ENCODE data around the gene MAFG. TPM values are rescaled to one million over a fixed set of nuclear protein-coding genes. Genes with fewer than 3 reads are reported as not detected.

The MAFG gene
- total RNA-seq, 2 experiments from 2014 or later = 13.5 to 14.8 TPM

DNA sequence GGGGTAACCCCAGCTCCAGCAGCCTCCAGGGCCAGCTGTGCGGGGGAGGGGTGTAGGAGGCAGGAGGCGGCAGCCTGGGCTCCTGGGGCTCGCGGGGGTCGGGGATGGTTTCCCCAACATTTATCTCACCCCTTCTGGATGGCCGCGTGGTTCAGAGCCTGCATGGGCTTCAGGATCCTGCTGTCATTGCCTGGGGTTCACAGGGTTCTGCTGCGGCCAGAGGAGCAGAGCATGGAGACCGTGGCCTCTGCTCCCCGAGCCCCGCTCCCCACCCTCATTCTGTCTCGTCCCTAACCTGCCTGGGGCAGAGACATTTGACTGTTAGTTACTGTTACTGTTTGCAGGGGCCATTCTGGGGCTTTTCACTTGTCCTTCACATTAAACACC, 14.6 kb upstream of the MAFG start:
- CTCF ChIA-PET = no interaction called here

DNA sequence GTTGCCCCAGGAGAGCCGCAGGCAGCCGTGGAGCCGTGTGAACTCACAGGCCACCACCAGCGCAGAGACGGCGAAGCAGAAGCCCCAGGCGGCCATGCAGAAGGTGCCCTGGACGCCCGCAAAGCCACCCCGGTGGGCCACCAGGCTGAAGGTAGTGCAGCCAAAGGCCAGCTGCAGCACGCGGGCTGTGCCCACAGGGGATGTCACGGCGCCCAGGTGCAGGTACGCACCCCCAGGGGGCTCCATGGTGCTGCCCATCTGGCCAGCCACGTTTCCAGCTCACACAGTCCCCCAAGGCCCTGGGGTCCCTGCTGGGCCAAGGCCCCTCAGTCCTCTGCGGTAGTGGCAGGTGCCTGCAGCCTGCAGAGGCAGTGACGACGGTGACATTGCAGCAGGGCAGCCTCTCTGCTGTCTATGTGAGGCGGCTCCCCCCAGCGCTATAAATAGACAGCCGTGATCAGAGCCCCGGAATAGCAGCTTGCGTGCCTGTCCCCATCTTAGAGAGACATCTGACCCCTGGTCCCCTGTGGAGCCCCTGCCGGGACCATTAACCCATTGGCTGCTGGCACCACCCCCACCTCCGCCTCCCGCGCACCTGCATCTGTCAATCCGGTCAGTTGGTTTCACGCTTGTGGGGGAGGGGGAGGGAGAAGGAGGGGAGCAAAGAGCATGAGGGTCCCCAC, 14.1 kb upstream of the MAFG start:
- no peak overlapping the region for H3K4me3 Mint-ChIP-seq
- DNase-seq = no peak
- peaks cover under 1% of the 10 kb centered on the region for H3K36me3 Mint-ChIP-seq (ENCODE audit: low read depth)
- no peak overlapping the region for H3K27ac Mint-ChIP-seq
- CTCF ChIA-PET = no interaction called here
- no peaks in the 10 kb centered on the region for H3K9me3 Mint-ChIP-seq
- no peaks in the 10 kb centered on the region for H3K27me3 Mint-ChIP-seq (ENCODE audit: low read depth)
- peaks cover 5% of the 10 kb centered on the region for H3K4me1 Mint-ChIP-seq (ENCODE audit: low read depth)
- intact Hi-C loops (cut with micrococcal nuclease) = no loop called here

More for the DNA sequence above, 14.6 kb upstream of the MAFG start:
- no peak overlapping the region for H3K27ac Mint-ChIP-seq
- DNase-seq = no peak
- intact Hi-C loops (cut with micrococcal nuclease) = no loop called here
- H3K9me3 Mint-ChIP-seq = no peaks in the 10 kb centered on the region
- H3K4me3 Mint-ChIP-seq = no peak overlapping the region
- no peaks in the 10 kb centered on the region for H3K27me3 Mint-ChIP-seq (ENCODE audit: low read depth)
- H3K4me1 Mint-ChIP-seq (ENCODE audit: low read depth) = peaks cover 5% of the 10 kb centered on the region
- H3K36me3 Mint-ChIP-seq (ENCODE audit: low read depth) = no peaks in the 10 kb centered on the region

DNA sequence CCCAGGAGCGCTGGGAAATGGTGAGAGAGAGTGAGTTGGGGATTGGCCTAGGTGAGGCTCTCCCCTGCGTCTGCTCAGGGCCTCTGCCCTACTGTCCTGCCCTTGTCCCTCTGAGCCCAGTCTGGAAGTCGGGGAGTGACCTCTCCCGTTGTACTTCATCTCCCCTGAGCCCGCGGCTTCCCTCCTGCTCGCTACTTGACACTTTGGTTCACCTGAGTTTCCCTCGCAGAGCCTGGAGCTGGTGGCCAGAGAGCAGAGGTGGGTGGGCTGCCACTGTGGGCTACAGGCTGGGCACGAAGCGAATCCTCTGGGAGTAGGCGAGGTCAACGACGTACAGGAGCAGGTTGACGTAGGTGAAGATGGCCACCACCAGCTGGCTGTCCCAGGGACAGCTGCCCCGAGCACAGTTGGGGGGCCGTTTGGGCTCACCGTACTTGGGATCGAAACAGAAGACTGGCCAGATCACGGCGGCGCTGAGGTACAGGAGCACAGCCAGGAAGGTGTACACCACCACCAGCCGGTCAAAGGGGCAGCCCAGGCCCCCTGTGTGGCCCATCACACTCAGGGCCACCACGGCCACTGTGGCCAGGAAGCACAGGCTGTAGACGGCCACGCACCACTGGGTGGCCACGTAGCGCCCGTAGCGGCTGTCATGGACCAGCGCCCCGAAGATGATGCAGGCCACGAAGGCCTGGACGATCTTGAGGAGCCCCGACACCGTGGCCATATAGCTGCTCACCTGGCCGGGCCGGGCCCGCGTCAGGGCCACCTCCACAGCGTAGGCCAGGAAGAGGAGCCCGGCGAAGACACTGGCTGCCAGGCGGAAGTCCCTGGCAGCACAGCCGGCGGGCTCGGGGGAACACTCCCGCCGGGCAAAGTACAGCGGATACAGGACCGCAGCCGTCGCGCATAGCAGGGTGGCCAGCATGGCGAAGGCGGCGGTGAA, 13.3 kb upstream of the MAFG start:
- no peaks in the 10 kb centered on the region for H3K9me3 Mint-ChIP-seq
- H3K4me3 Mint-ChIP-seq = no peak overlapping the region
- H3K27ac Mint-ChIP-seq = no peak overlapping the region
- no peak for DNase-seq
- CTCF ChIA-PET = no interaction called here
- H3K4me1 Mint-ChIP-seq (ENCODE audit: low read depth) = peaks cover 8% of the 10 kb centered on the region
- intact Hi-C loops (cut with micrococcal nuclease) = no loop called here
- H3K27me3 Mint-ChIP-seq (ENCODE audit: low read depth) = no peaks in the 10 kb centered on the region
- peaks cover 5% of the 10 kb centered on the region for H3K36me3 Mint-ChIP-seq (ENCODE audit: low read depth)

DNA sequence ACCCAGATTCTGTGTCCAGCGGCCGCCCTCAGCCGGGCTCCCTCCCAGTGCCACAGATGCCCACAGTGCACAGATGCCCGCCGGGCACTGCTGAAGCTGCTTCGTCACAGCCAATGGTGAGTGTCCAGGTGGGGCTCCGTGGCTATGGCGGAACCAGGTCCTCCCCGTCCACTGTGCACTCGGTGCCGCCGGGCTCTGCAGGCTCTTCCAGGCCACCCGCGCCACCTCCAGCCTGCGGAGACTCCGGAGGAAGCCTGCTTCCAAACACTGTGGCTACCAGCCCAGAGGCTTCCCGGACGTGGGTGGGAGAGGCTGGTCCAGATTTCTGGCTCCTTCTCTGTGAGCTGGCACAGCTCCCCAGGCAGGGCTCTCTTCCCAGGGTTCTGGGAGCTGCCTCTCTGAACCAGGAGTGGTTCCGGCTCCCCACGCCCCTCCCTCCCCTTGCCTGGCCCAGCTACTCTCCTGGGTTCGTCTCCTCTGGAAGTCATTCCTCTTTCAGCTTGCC, 12.4 kb upstream of the MAFG start:
- Mint-ChIP-seq H3K9me3 (no peaks in the 10 kb centered on the region), H3K4me3 (no peak overlapping the region), H3K4me1 (ENCODE audit: low read depth) (peaks cover 14% of the 10 kb centered on the region), H3K27me3 (ENCODE audit: low read depth) (no peaks in the 10 kb centered on the region), H3K36me3 (ENCODE audit: low read depth) (peaks cover 8% of the 10 kb centered on the region), H3K27ac (no peak overlapping the region)
- intact Hi-C loops (cut with micrococcal nuclease) = no loop called here
- CTCF ChIA-PET = no interaction called here
- DNase-seq = no peak

DNA sequence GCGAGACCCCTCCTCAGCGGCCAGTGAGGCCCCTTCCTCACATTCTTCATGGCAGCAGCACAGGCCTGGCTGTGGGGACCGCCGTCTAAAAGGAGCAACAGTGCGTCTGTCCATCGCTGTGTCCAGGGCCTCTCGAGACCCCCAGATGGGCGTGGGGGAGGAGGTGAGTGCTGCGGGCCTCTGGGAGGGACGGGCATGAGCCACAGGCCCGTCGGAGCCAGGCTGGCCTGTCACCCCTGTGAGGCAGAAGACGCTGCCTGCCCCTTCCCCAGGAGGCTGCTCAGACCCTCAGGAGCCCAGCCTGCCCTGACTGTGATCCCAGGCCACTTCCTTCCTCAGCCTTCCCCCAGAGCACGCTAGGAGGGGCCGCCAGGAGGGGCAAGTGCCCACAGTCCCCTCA, 11.7 kb upstream of the MAFG start:
- no peaks in the 10 kb centered on the region for H3K27me3 Mint-ChIP-seq (ENCODE audit: low read depth)
- intact Hi-C loops (cut with micrococcal nuclease) = no loop called here
- peaks cover 8% of the 10 kb centered on the region for H3K36me3 Mint-ChIP-seq (ENCODE audit: low read depth)
- no peaks in the 10 kb centered on the region for H3K9me3 Mint-ChIP-seq
- H3K27ac Mint-ChIP-seq = no peak overlapping the region
- no peak overlapping the region for H3K4me3 Mint-ChIP-seq
- CTCF ChIA-PET = interaction anchor here (1.1 kb wide), 2 partner anchors 11 to 69 kb away, joined by 3 to 4 read pairs; no protein-coding TSS in a partner anchor
- H3K4me1 Mint-ChIP-seq (ENCODE audit: low read depth) = peaks cover 14% of the 10 kb centered on the region
- no peak for DNase-seq

DNA sequence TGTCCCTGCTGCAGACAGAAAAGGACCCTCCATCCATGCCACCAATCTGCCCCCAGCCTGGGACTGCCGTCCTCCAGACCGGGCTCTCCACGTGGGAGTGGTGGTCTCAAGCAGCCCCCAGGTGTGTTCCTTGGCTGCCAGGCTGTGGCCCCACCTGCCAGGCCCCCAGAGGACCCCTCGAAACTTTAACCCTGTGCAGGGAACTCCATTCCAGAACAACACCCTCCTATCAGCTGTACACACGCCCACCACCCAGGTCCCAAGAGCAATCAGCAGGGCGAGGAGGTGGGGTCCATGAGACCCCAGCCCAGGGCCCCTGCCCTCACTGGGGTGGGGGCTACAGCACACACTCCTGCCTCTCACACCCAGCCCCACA, 8.2 kb upstream of the MAFG start:
- CTCF ChIA-PET = interaction anchor here (1.0 kb wide), 1 partner anchor 10 kb away, joined by 3 read pairs; no protein-coding TSS in a partner anchor
- peak overlapping the region; percentile 85 for H3K4me3 Mint-ChIP-seq
- intact Hi-C loops (cut with micrococcal nuclease) = no loop called here
- H3K36me3 Mint-ChIP-seq (ENCODE audit: low read depth) = peaks cover 20% of the 10 kb centered on the region
- H3K27me3 Mint-ChIP-seq (ENCODE audit: low read depth) = no peaks in the 10 kb centered on the region
- H3K4me1 Mint-ChIP-seq (ENCODE audit: low read depth) = peaks cover 17% of the 10 kb centered on the region
- DNase-seq = no peak
- H3K27ac Mint-ChIP-seq = no peak overlapping the region
- no peaks in the 10 kb centered on the region for H3K9me3 Mint-ChIP-seq

DNA sequence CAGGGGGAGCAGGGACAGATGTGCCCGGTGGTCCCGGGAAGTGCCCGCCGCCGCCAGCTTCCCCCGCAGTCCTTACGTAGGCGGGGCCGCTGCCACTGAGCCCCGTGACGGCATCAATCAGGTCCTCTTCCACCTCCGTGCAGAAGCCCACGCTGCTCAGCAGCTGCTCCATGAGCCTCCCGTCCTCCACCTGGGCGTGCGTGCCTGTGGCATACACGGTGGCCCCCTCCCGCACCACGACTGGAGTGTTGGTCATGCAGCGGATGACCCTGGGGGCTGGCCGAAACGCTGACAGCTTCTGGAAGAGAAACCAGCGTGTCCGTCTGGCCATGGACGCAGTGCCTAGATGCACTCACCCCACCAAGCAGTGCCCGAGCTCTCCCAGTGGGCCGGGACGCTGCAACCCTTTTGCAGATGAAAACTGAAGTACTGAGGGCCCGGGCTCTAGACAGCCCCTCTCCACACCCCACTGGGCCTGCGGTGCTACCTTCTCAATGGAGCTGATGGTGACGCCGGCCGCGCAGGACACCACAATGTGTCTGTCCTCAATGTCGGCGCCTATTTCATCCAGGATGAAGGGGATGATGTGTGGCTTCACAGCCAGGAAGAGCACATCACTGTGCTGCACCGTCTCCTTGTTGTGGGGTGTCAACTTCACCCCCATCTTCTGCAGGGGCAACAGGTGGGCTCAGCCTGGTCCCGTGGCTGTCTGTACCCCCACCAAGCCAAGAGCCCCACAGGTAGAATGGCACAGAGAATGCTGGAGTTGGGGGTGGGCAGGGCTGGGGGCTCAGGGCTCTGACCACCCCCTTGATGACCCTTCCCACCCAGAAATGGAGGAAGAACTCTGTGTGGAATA, 7.5 kb upstream of the MAFG start:
- no peaks in the 10 kb centered on the region for H3K27me3 Mint-ChIP-seq (ENCODE audit: low read depth)
- no peaks in the 10 kb centered on the region for H3K9me3 Mint-ChIP-seq
- no peak for DNase-seq
- H3K4me3 Mint-ChIP-seq = peak overlapping the region; percentile 85
- no peak overlapping the region for H3K27ac Mint-ChIP-seq
- CTCF ChIA-PET = no interaction called here
- H3K36me3 Mint-ChIP-seq (ENCODE audit: low read depth) = peaks cover 20% of the 10 kb centered on the region
- intact Hi-C loops (cut with micrococcal nuclease) = no loop called here
- peaks cover 17% of the 10 kb centered on the region for H3K4me1 Mint-ChIP-seq (ENCODE audit: low read depth)

DNA sequence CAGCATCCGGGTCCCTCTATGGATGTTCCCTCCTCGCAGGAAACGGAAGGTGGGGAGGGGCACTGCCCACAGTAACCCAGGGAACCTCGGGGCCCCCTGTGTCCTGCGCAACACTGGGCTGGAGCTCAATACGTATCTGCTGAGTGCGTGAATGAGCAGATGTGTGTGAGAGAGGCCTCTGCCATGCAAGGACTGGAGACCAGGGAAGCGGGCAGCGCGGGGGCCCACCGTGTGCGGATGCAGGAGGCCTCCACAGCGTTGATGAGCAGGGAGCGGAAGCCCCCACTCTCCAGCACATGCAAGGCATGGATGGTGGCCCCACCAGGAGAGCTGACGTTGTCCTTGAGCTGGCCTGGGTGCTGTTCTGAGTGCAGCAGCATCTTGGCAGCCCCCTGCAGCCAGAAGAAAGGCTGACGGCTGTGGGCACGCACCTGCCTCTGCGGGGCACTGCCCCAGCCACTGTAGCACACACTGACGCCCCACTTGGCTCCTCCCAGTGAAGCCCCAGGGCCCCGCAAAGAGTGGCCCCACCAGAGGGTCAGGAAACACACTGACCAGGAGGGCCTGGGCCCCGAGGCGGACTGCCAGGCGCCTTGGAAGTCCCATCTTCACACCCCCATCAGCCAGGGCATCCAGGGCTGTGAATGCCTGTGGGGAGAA, 6.7 kb upstream of the MAFG start:
- H3K4me1 Mint-ChIP-seq (ENCODE audit: low read depth) = peaks cover 17% of the 10 kb centered on the region
- H3K27me3 Mint-ChIP-seq (ENCODE audit: low read depth) = peaks cover 2% of the 10 kb centered on the region
- DNase-seq = no peak
- intact Hi-C loops (cut with micrococcal nuclease) = no loop called here
- no peak overlapping the region for H3K27ac Mint-ChIP-seq
- no peaks in the 10 kb centered on the region for H3K9me3 Mint-ChIP-seq
- peak overlapping the region; percentile 32 for H3K4me3 Mint-ChIP-seq
- peaks cover 20% of the 10 kb centered on the region for H3K36me3 Mint-ChIP-seq (ENCODE audit: low read depth)
- CTCF ChIA-PET = no interaction called here

DNA sequence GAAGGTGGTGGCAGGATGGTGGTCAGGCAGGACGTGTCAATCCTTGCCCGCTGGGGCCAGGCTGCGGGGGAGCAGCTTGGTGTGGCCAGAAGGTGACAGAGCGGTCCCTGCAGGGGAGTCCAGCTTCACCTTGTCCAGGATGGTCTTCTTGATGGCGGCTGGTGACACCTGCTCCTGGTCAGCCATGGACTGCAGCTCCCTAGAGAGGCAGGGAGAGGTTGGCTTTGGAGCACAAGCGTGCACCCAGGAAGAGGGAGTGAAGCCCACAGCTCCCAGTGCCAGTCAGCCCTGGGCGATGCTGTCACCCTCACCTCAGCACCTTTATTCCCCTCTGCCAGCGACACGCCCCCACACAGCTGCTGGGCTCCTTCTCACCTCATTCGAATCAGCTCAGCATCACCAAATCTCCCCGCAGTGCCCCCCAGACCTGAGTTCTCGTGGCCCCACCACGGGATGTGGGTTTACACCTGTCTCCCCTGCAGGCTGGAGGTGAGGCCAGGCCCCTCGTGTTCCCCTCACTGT, 5.7 kb upstream of the MAFG start:
- Mint-ChIP-seq H3K4me3 (no peak overlapping the region), H3K27ac (no peak overlapping the region), H3K9me3 (no peaks in the 10 kb centered on the region), H3K4me1 (ENCODE audit: low read depth) (peaks cover 20% of the 10 kb centered on the region), H3K27me3 (ENCODE audit: low read depth) (peaks cover 5% of the 10 kb centered on the region), H3K36me3 (ENCODE audit: low read depth) (peaks cover 20% of the 10 kb centered on the region)
- intact Hi-C loops (cut with micrococcal nuclease) = no loop called here
- CTCF ChIA-PET = interaction anchor here (0.5 kb wide), 1 partner anchor 301 kb away, joined by 3 read pairs; no protein-coding TSS in a partner anchor
- DNase-seq = no peak

DNA sequence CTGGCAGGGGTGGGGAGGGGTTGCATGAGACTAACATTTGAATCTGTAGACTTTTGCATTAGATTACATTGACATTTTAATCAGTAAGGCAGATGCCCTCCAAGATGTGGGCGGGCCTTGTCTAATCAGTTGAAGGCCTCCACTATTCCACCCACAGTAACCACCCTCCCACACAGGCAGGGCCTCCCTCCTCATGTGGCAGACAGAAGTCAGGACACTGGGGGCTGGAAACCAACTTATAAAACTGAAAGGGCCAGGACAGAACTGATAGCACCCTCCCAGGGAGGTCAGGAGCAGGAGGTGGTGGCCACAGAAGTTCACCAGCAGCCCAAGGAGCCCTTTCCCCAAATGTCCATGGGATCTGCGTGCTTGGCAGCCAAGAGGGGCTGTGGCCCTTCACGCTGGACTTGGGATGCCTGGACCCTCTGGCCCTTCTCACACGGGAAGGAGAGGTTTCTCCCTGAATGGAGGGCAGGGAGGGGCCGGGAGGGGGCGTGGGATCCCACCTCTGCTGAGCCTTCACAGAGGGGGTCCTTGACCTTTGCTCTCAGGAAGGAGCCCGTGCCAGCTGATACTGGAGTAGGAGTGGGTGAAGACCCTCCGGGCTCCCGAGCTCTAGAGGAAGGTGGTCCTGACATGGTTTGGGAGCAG, 4.9 kb upstream of the MAFG start:
- no peak for DNase-seq
- H3K27me3 Mint-ChIP-seq (ENCODE audit: low read depth) = peaks cover 5% of the 10 kb centered on the region
- intact Hi-C loops (cut with micrococcal nuclease) = no loop called here
- H3K27ac Mint-ChIP-seq = no peak overlapping the region
- CTCF ChIA-PET = no interaction called here
- H3K4me1 Mint-ChIP-seq (ENCODE audit: low read depth) = peaks cover 15% of the 10 kb centered on the region
- H3K4me3 Mint-ChIP-seq = no peak overlapping the region
- peaks cover 20% of the 10 kb centered on the region for H3K36me3 Mint-ChIP-seq (ENCODE audit: low read depth)
- no peaks in the 10 kb centered on the region for H3K9me3 Mint-ChIP-seq

DNA sequence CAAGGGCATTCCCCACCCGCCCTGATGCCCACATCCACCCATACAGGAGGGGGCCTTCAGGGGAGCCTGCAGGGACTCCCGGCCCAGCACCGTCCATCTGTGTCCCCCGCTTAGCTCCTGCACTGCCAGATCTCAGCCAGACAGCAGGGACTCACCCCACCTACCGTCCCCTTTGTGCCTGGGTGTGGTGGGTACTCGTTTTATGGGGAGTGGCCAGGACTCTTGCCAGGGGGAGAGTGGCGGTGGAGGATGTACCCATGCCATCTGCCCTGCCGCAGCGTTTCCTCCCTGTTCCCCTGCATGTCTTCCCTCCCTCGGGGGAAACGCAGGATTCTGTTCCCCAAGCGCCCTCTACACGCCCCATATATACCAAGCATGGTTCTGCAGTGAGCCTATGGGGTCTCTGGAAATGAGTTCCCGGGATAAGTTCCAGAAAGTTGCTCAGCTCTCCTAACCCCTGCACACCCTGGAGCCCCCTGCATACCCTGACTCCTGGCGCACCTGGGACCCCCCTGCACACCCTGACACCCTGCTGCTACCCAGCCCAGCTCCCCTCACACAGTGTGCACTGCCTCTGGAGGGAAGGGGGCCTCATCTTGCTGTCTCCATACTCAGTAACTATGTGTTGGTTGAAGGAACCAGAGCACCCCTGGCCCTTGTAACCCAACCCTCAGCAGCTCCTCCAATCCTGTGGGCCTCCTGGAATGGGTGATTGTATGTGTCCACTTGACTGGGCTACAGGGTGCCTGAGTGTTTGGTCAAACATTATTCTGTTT, 4.2 kb upstream of the MAFG start:
- Mint-ChIP-seq H3K27ac (no peak overlapping the region), H3K9me3 (no peaks in the 10 kb centered on the region), H3K27me3 (ENCODE audit: low read depth) (peaks cover 5% of the 10 kb centered on the region), H3K36me3 (ENCODE audit: low read depth) (peaks cover 20% of the 10 kb centered on the region), H3K4me3 (no peak overlapping the region), H3K4me1 (ENCODE audit: low read depth) (peaks cover 15% of the 10 kb centered on the region)
- CTCF ChIA-PET = no interaction called here
- no peak for DNase-seq
- intact Hi-C loops (cut with micrococcal nuclease) = no loop called here

All from activated naive CD4-positive, alpha-beta T cell treated with anti-CD3 and anti-CD28 coated beads for 36 hours (primary cell).